Right lobe of liver (tissue), 6 donors: ENCODE results near the gene ARF6. TPM values are rescaled to one million over a fixed set of nuclear protein-coding genes. Genes with fewer than 3 reads are reported as not detected.

Source experiments
- ATAC-seq, 4 donors: fragments of 200-7000 bp; cut with Tn5 transposase; one replicate each; pipeline ENCODE4 v1.9.1; 2020; ENCODE audit warnings: mild to moderate bottlenecking in 4 of 4, moderate library complexity in 4 of 4
- DNase-seq, 3 donors: peaks; one replicate each; pipeline ENCODE4 v3.0.0-alpha.2; 2020
- H3K27ac ChIP-seq, 3 donors: fragments of 200-600 bp; one replicate each; pipeline ENCODE4 v1.8.0; 2022
- H3K27me3 ChIP-seq, 2 donors: fragments of 200-600 bp; one replicate each; pipeline ENCODE4 v1.8.0; 2022
- H3K36me3 ChIP-seq, 4 donors: fragments of 200-600 bp; sonication (generic) in 1 of 4; one replicate each; pipeline versions ENCODE4 v1.5.1 to v1.8.0; 2017 to 2022; ENCODE audit warnings: control low read depth in 1 of 4
- H3K4me1 ChIP-seq, 4 donors: fragments of 200-600 bp; sonication (generic) in 1 of 4; one replicate each; pipeline versions ENCODE4 v1.5.1 to v1.8.0; 2017 to 2022; ENCODE audit warnings: control low read depth in 1 of 4
- H3K4me3 ChIP-seq, 3 donors: fragments of 200-600 bp; one replicate each; pipeline ENCODE4 v1.8.0; 2022
- H3K9me3 ChIP-seq, 4 donors: fragments of 200-600 bp; sonication (generic) in 1 of 4; one replicate each; pipeline versions ENCODE4 v1.5.1 to v1.8.0; 2017 to 2022; ENCODE audit warnings: control low read depth in 1 of 4
- CTCF ChIP-seq, 4 donors: fragments of 200-600 bp in 3 of 4; fragments of 450-650 bp in 1 of 4; IDR thresholded peaks; one replicate each; pipeline versions ENCODE4 v1.5.1 to v1.8.0; 2016 to 2022; ENCODE audit warnings: antibody characterized with exemption in 4 of 4, mild to moderate bottlenecking in 2 of 4
- POLR2A ChIP-seq: fragments of 450-650 bp; IDR thresholded peaks from one replicate; pipeline ENCODE4 v1.6.1; 2017; ENCODE audit warnings: antibody characterized with exemption, mild to moderate bottlenecking
- WGBS: methylation state at CpG from one replicate; pipeline ENCODE4 v1.1.6; 2018; ENCODE audit warnings: low coverage, low lambda C conversion rate; ENCODE audit not compliant: insufficient coverage; ENCODE audit errors: missing lambda C conversion rate; 5-methylcytosine and 5-hydroxymethylcytosine counted together
- intact Hi-C, 2 donors: fragments of 100-400 bp; cut with DNase I; formaldehyde crosslinking; loops; one replicate each; pipeline versions ENCODE4 v1.11.2 to v1.14.1; 2022
- total RNA-seq, 6 experiments: library from RNA; depleted of rRNA in 2 of 6; stranded (reverse); fragments of >200 nt in 2 of 6; fragmentation: NEBNext Ultra II Directional in 3 of 6; extraction: Animal tissue kit (Norgen Biotek cat#: 25700) in 3 of 6; gene quantifications; one replicate each; pipeline versions ENCODE4 v1.1.0 to v1.2.4, GENCODE V29; 2016 to 2023
- donor health status: DM: no; HTN: yes; CAD: no.
- donor health status: DM: no; HTN: no; CAD: no.
- donor health status: DM: no; HTN: no; CAD: no.
- donor health status: DM: no; HTN: yes; CAD: no.
- donor health status: DM: no; HTN: yes; CAD: no.

The ARF6 gene
- total RNA-seq, 6 experiments from 2014 or later, result 21.1 to 41.4 (median 32.4) TPM

GRCh38 chr14:49896966-49897365, 4.1 kb downstream of the ARF6 start:
- H3K9me3 ChIP-seq, result no peaks in the 10 kb centered on the region
- DNase-seq (no peak), ATAC-seq (no peak)
- TF ChIP-seq CTCF (IDR thresholded peaks at IDR 0.05), result no peak
- TF ChIP-seq POLR2A, result no peak
- peaks cover 0 to 32% (median 11%) of the 10 kb centered on the region in 4 donors for H3K4me1 ChIP-seq
- H3K36me3 ChIP-seq, result no peaks in the 10 kb centered on the region
- 18% methylated on average over 5 of the region's 5 CpGs for WGBS
- no peak overlapping the region for H3K4me3 ChIP-seq
- H3K27me3 ChIP-seq, result no peaks in the 10 kb centered on the region
- intact Hi-C loops, result loop anchor here in 1 of 2 donors (10.0 kb wide), 1 partner anchor 98 kb away; no protein-coding TSS in a partner anchor
- H3K27ac ChIP-seq, result no peak overlapping the region

GRCh38 chr14:49897414-49897813, 4.5 kb downstream of the ARF6 start:
- Histone ChIP-seq H3K27ac (no peak overlapping the region), H3K9me3 (no peaks in the 10 kb centered on the region), H3K4me1 (peaks cover 0 to 31% (median 11%) of the 10 kb centered on the region in 4 donors), H3K27me3 (no peaks in the 10 kb centered on the region), H3K36me3 (no peaks in the 10 kb centered on the region), H3K4me3 (no peak overlapping the region)
- TF ChIP-seq CTCF (IDR thresholded peaks at IDR 0.05), result no peak
- 17% methylated on average over 1 of the region's 1 CpG for WGBS
- DNase-seq (no peak), ATAC-seq (no peak)
- intact Hi-C loops, result loop anchor here in 1 of 2 donors (10.0 kb wide), 1 partner anchor 97 kb away; no protein-coding TSS in a partner anchor

GRCh38 chr14:49897965-49898364, 5.1 kb downstream of the ARF6 start:
- no peak for TF ChIP-seq CTCF (IDR thresholded peaks at IDR 0.05)
- no peak for TF ChIP-seq POLR2A
- ATAC-seq (no peak), DNase-seq (no peak)
- WGBS, result 42% methylated on average over 1 of the region's 1 CpG
- no peaks in the 10 kb centered on the region for H3K27me3 ChIP-seq
- no peaks in the 10 kb centered on the region for H3K9me3 ChIP-seq
- no peak overlapping the region for H3K27ac ChIP-seq
- no peak overlapping the region for H3K4me3 ChIP-seq
- intact Hi-C loops, result loop anchor here in 1 of 2 donors (10.0 kb wide), 1 partner anchor 97 kb away; no protein-coding TSS in a partner anchor
- H3K36me3 ChIP-seq, result no peaks in the 10 kb centered on the region
- H3K4me1 ChIP-seq, result peaks cover 0 to 31% (median 11%) of the 10 kb centered on the region in 4 donors

GRCh38 chr14:49898485-49898884, 5.6 kb downstream of the ARF6 start:
- Histone ChIP-seq H3K36me3 (no peaks in the 10 kb centered on the region), H3K9me3 (no peaks in the 10 kb centered on the region), H3K27ac (no peak overlapping the region), H3K27me3 (no peaks in the 10 kb centered on the region), H3K4me3 (no peak overlapping the region), H3K4me1 (peaks cover 0 to 31% (median 11%) of the 10 kb centered on the region in 4 donors)
- 59% methylated on average over 2 of the region's 2 CpGs for WGBS
- intact Hi-C loops, result loop anchor here in 1 of 2 donors (10.0 kb wide), 1 partner anchor 96 kb away; no protein-coding TSS in a partner anchor
- ATAC-seq (no peak), DNase-seq (no peak)
- TF ChIP-seq CTCF (IDR thresholded peaks at IDR 0.05) (no peak), POLR2A (no peak)

GRCh38 chr14:49900973-49901372, 8.1 kb downstream of the ARF6 start:
- H3K27me3 ChIP-seq, result no peaks in the 10 kb centered on the region
- no peak overlapping the region for H3K4me3 ChIP-seq
- TF ChIP-seq POLR2A, result no peak
- TF ChIP-seq CTCF (IDR thresholded peaks at IDR 0.05), result no peak
- ATAC-seq (no peak), DNase-seq (no peak)
- H3K36me3 ChIP-seq, result no peaks in the 10 kb centered on the region
- no CpG with 5 or more reads among the region's 1 CpG for WGBS
- intact Hi-C loops, result no loop called here
- no peak overlapping the region for H3K27ac ChIP-seq
- H3K4me1 ChIP-seq, result peaks cover 0 to 17% (median 6%) of the 10 kb centered on the region in 4 donors
- no peaks in the 10 kb centered on the region for H3K9me3 ChIP-seq
